Lung (tissue), 12 donors: ENCODE data around the gene CELF2. TPM values are rescaled to one million over a fixed set of nuclear protein-coding genes. Genes with fewer than 3 reads are reported as not detected.
A peak's percentile ranks its signal among the peaks of the same experiment; 100 is the strongest.
"Not testable (repeated sequence)": the region's sequence is repeated elsewhere in the genome, so short reads cannot be mapped to it uniquely, and the experiment has no call there.

Experiments used
- ATAC-seq: fragments of 200-7000 bp; cut with Tn5 transposase; one replicate; pipeline ENCODE4 v1.9.1; 2020; ENCODE audit warnings: moderate number of reproducible peaks; ENCODE audit not compliant: insufficient read depth, low FRiP score
- DNase-seq, 3 donors: peaks; one replicate each; pipeline ENCODE4 v3.0.0-alpha.2; 2013 to 2017
- H3K27ac ChIP-seq, 2 donors: one replicate each; pipeline ENCODE4 v1.5.1; 2013; ENCODE audit warnings: mild to moderate bottlenecking in 2 of 2, moderate library complexity in 2 of 2, control low read depth in 1 of 2, inconsistent platforms in 1 of 2, low read depth in 1 of 2, low read length in 1 of 2
- H3K27me3 ChIP-seq, 3 donors: one replicate each; pipeline ENCODE4 v1.5.1; 2013; ENCODE audit warnings: low read length in 2 of 3; ENCODE audit not compliant: control insufficient read depth in 3 of 3, insufficient read depth in 3 of 3
- H3K36me3 ChIP-seq, 4 donors: one replicate each; pipeline ENCODE4 v1.5.1; 2013; ENCODE audit warnings: low read length in 4 of 4, mild to moderate bottlenecking in 1 of 4, moderate library complexity in 1 of 4; ENCODE audit not compliant: control insufficient read depth in 4 of 4, insufficient read depth in 4 of 4
- H3K4me1 ChIP-seq, 5 donors: one replicate each; pipeline ENCODE4 v1.5.1; 2013; ENCODE audit warnings: low read length in 5 of 5, mild to moderate bottlenecking in 2 of 5, moderate library complexity in 1 of 5; ENCODE audit not compliant: control insufficient read depth in 5 of 5, insufficient read depth in 5 of 5
- H3K4me3 ChIP-seq: one replicate; pipeline ENCODE4 v1.5.1; 2013; ENCODE audit warnings: mild to moderate bottlenecking, control low read depth, moderate library complexity
- H3K9ac ChIP-seq, 2 donors: one replicate each; pipeline ENCODE4 v1.5.1; 2013; ENCODE audit warnings: low read length in 2 of 2, control low read depth in 1 of 2; ENCODE audit not compliant: insufficient read depth in 1 of 2
- H3K9me3 ChIP-seq, 4 donors: one replicate each; pipeline ENCODE4 v1.5.1; 2013; ENCODE audit warnings: low read length in 3 of 4, mild to moderate bottlenecking in 1 of 4, moderate library complexity in 1 of 4; ENCODE audit not compliant: control insufficient read depth in 4 of 4, insufficient read depth in 3 of 4
- WGBS, 2 donors: extraction: QIAGEN DNeasy Blood & Tissue Kit; methylation state at CpG; one replicate each; pipeline ENCODE4 v1.1.7; 2013; 5-methylcytosine and 5-hydroxymethylcytosine counted together
- polyA plus RNA-seq, 2 donors: library from polyadenylated mRNA; stranded (reverse); fragments of 200-250 nt; gene quantifications; one replicate each; pipeline ENCODE4 v1.2.1, GENCODE V29; 2013
- total RNA-seq, 2 donors: library from RNA; depleted of rRNA in 1 of 2; stranded (reverse); fragments of >200 nt in 1 of 2; gene quantifications; one replicate each; pipeline ENCODE4 v1.2.1, GENCODE V29; 2014 to 2021
- TF ChIP-seq, protein P1 (sequence below): IDR thresholded peaks from 2 replicates; pipeline ENCODE4 v1.5.1; 2012; ENCODE audit warnings: mild to moderate bottlenecking; ENCODE audit errors: control extremely low read depth, extremely low read depth
- donor health status: control.
- donor health status: control.
- donor health status: Bipolar disorder and iron deficiency.
- donor health status: healthy.
- donor health status: DM: yes; HTN: yes; CAD: no.

The CELF2 gene
- total and polyA plus RNA-seq, 4 donors, result 13.6 to 115 (median 63.7) TPM

DNA sequence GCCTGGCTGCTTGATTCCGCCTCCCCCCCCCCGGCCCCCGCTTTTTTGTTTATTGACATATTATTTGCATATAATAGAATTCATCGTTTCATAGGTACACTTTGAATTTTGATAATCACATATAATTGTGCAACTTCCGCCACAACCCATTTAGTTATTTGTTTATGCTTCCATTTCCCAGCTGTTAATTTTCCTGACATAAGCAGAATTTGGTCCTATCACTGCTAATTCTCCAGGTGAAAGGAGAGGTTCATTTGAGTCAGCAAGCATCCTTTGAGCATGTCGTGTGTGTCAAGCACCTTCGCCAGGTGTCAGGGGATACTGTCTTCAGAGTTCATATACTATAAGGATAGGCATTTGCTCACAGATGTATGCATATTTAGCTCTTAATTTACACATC lies 102.2 kb downstream of the CELF2 start:
- DNase-seq (no peak), ATAC-seq (no peak)
- no peak overlapping the region for H3K9ac ChIP-seq
- H3K4me1 ChIP-seq, result peaks cover 0 to 24% (median 0%) of the 10 kb centered on the region in 5 donors
- H3K9me3 ChIP-seq, result no peaks in the 10 kb centered on the region
- no peak overlapping the region for H3K27ac ChIP-seq
- 86 to 89% methylated on average over 7 of the region's 7 CpGs for WGBS, 2 donors
- TF ChIP-seq, protein P1, sequence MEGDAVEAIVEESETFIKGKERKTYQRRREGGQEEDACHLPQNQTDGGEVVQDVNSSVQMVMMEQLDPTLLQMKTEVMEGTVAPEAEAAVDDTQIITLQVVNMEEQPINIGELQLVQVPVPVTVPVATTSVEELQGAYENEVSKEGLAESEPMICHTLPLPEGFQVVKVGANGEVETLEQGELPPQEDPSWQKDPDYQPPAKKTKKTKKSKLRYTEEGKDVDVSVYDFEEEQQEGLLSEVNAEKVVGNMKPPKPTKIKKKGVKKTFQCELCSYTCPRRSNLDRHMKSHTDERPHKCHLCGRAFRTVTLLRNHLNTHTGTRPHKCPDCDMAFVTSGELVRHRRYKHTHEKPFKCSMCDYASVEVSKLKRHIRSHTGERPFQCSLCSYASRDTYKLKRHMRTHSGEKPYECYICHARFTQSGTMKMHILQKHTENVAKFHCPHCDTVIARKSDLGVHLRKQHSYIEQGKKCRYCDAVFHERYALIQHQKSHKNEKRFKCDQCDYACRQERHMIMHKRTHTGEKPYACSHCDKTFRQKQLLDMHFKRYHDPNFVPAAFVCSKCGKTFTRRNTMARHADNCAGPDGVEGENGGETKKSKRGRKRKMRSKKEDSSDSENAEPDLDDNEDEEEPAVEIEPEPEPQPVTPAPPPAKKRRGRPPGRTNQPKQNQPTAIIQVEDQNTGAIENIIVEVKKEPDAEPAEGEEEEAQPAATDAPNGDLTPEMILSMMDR, result no peak
- no peaks in the 10 kb centered on the region for H3K27me3 ChIP-seq
- peaks cover 0 to 4% (median 0%) of the 10 kb centered on the region in 4 donors for H3K36me3 ChIP-seq
- H3K4me3 ChIP-seq, result no peak overlapping the region

DNA sequence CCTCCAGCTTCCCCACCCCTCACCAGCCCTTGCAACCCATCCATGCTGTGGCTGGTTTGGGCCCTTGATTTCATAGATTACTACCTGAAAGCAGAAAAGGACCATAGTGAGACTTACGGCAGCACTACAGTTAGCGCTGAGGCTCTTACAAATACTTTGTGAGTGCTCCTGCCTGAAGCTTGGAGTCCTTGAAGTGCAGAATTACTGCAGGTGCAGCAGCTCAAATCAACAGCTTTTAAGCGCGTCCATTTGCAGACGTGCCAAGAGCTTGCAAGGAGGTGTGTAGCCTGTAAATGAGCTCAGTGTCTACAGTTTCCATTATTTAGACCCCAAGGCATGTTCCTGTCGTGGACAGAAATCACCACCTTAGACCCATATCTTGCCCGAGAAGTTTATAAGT lies 103.0 kb downstream of the CELF2 start:
- H3K4me3 ChIP-seq, result no peak overlapping the region
- WGBS, 2 donors, result 81 to 93% methylated on average over 7 of the region's 7 CpGs
- peaks cover 0 to 18% (median 0%) of the 10 kb centered on the region in 5 donors for H3K4me1 ChIP-seq
- DNase-seq (peak in 1 of 3 donors; percentile 40), ATAC-seq (no peak)
- no peaks in the 10 kb centered on the region for H3K9me3 ChIP-seq
- H3K36me3 ChIP-seq, result peaks cover 0 to 4% (median 0%) of the 10 kb centered on the region in 4 donors
- H3K27me3 ChIP-seq, result no peaks in the 10 kb centered on the region
- no peak overlapping the region for H3K9ac ChIP-seq
- TF ChIP-seq, protein P1, result no peak
- no peak overlapping the region for H3K27ac ChIP-seq

DNA sequence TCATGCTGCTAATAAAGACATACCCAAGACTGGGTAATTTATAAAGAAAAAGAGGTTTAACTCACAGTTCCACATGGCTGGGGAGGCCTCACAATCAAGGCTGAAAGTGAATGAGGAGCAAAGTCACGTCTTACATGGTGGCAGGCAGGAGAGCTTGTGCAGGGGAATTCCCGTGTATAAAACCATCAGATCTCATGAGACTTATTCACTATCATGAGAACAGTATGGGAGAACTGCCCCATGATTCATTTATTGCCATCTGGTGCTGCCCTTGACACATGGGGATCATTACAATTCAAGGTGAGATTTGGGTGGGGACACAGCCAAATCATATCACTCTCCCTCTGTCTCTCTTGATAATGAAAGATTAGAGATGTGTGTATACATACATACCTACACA lies 106.2 kb downstream of the CELF2 start:
- not testable (repeated sequence) for H3K9me3 ChIP-seq, H3K4me3 ChIP-seq, H3K36me3 ChIP-seq, H3K27ac ChIP-seq, DNase-seq, H3K9ac ChIP-seq, H3K27me3 ChIP-seq, ATAC-seq, H3K4me1 ChIP-seq
- 63 to 87% methylated on average over 2 of the region's 2 CpGs for WGBS, 2 donors

DNA sequence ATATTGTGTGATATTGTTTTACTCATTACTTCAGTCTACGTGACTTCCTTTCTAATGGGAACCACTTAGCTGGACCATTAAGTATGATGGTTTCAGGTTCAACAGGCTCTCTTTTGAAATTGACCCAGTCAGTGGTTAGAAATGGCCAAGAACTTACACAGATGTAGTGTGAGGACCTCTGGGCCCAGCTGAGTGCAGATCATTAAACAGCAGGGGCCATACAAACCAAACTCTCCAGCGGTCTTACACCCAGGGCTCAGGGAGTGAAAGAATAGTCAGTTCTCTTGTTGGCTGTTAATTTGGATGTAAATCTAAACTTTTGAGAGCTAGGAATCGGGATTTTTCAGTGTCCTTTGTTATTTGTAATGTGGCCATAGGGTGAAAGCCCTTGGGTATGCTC lies 107.3 kb downstream of the CELF2 start:
- TF ChIP-seq, protein P1, result no peak
- no peak for ATAC-seq
- WGBS, 2 donors, result 95% methylated on average over 3 of the region's 3 CpGs

DNA sequence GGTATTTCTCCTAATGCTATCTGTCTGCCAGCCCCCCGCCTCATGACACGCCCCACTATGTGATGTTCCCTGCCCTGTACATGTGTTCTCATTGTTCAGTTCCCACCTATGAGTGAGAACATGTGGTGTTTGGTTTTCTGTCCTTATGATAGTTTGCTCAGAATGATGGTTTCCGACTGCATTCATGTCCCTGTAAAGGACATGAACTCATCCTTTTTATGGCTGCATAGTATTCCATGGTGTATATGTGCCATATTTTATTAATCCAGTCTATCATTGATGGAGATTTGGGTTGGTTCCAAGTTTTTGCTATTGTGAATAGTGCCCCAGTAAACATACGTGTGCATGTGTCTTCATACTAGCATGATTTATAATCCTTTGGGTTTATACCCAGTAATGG lies 109.3 kb downstream of the CELF2 start:
- ATAC-seq, H3K9ac ChIP-seq: not testable (repeated sequence)
- 94 to 98% methylated on average over 4 of the region's 4 CpGs for WGBS, 2 donors

More for the DNA sequence above, 107.3 kb downstream of the CELF2 start:
- DNase-seq, result no peak
- Histone ChIP-seq H3K36me3 (no peaks in the 10 kb centered on the region), H3K4me3 (no peak overlapping the region), H3K4me1 (peaks cover 0 to 5% (median 0%) of the 10 kb centered on the region in 5 donors), H3K9ac (no peak overlapping the region), H3K27ac (no peak overlapping the region), H3K27me3 (no peaks in the 10 kb centered on the region), H3K9me3 (no peaks in the 10 kb centered on the region)

More for the DNA sequence above, 109.3 kb downstream of the CELF2 start:
- H3K4me1 ChIP-seq, H3K4me3 ChIP-seq, H3K27me3 ChIP-seq, H3K9me3 ChIP-seq, H3K27ac ChIP-seq, H3K36me3 ChIP-seq, DNase-seq: not testable (repeated sequence)
